ENCODE data around the gene KRT82. TPM values are rescaled to one million over a fixed set of nuclear protein-coding genes. Genes with fewer than 3 reads are reported as not detected.
A peak's percentile ranks its signal among the peaks of the same experiment; 100 is the strongest.

The KRT82 gene
- total and polyA plus RNA-seq, 7 experiments from 2014 or later = not detected

DNA sequence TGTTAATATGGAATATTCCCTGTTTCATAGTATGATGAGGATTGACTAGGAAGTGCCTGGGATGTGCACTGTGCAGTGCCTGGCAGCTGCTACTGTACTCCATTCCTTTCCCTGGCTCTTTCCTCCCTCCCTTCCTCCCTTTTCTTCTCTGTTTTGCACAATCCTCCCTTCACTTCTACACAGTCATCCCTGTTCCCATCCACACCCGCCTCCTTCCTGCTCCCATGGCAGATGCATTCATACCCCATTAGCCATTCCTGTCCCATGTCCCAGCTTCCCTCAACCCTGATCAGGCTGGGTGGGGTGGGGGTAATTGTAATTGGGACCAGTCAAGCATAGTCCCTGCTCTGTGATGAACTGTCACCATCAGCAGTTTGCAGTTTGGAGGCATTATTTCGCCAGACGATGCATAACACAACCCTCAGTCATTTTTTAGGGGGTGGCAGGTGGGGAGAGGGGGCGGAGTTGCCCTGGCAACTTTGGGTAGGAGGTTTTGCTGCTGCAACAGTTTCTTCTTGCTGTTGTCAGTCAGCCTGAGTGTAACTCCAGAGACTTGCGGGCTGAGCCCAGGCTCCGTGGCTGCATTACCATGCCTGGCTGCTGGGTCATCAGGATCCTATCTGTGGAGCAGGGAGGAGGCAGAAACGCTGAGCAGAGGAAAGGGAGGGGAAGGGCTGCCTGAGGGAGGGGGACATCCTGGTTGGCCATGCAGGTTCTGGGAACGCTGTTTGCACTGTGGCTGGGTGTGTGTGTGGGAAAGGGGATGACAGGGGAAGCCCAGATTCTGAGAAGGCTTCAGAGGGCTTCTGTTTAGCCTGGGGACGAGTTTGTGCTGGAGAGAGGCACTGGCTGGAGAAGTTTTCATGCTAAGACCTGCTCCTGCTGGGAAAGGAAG is 16.6 kb downstream of the KRT82 start:
- peaks cover 0 to 1% (median 0%) of the 10 kb centered on the region in 7 donors for H3K4me1 Mint-ChIP-seq
- POLR2A ChIA-PET = no interaction called here
- ATAC-seq (no peak), DNase-seq (no peak)
- H3K36me3 Mint-ChIP-seq = no peaks in the 10 kb centered on the region
- H3K36me3 ChIP-seq (ENCODE audit: control insufficient read depth in 2 of 3, insufficient read depth in 3 of 3, low read length in 3 of 3) = no peaks in the 10 kb centered on the region
- H3K27ac Mint-ChIP-seq = no peak overlapping the region
- CTCF ChIA-PET = no interaction called here
- H3K27me3 ChIP-seq (ENCODE audit: control insufficient read depth in 2 of 2, insufficient read depth in 2 of 2, low read length in 2 of 2) = no peaks in the 10 kb centered on the region
- no peaks in the 10 kb centered on the region for H3K4me1 ChIP-seq (ENCODE audit: control insufficient read depth in 2 of 2, insufficient read depth in 2 of 2, low read length in 2 of 2)
- intact Hi-C loops (cut with micrococcal nuclease) = loop anchor here in 1 of 2 donors (5.0 kb wide), 1 partner anchor 488 kb away; no protein-coding TSS in a partner anchor
- H3K4me3 Mint-ChIP-seq = no peak overlapping the region
- no peaks in the 10 kb centered on the region for H3K9me3 ChIP-seq (ENCODE audit: control insufficient read depth in 2 of 3, low read length in 3 of 3)
- peaks cover 0 to under 1% (median 0%) of the 10 kb centered on the region in 11 donors for H3K9me3 Mint-ChIP-seq
- no peak overlapping the region for H3K4me3 ChIP-seq (ENCODE audit: low read length)
- peaks cover 0 to 4% (median 0%) of the 10 kb centered on the region in 5 donors for H3K27me3 Mint-ChIP-seq
- H3K27ac ChIP-seq (ENCODE audit: low read depth, low read length) = no peak overlapping the region

DNA sequence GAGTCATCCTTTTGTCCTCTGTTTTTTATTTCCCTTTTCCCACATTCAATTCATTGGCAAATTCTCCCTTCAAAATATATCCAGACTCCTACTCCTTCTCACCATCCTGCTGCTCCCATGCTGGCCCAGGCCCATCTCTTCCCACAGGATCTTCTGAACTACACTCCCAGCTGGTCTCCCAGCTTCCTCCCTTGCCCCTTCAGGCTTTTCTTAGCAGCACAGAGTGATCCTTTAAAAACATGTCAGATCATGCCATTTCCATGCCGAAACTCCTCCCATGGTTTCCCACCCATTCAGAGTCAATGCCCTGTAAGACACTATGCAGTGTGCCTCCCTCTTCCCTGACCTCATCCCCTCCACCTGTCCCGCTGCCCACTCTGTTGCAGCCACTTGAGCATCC is 18.3 kb downstream of the KRT82 start:
- no peak overlapping the region for H3K4me3 Mint-ChIP-seq
- H3K27ac ChIP-seq (ENCODE audit: low read depth, low read length) = no peak overlapping the region
- peaks cover 0 to 4% (median 0%) of the 10 kb centered on the region in 5 donors for H3K27me3 Mint-ChIP-seq
- intact Hi-C loops (cut with micrococcal nuclease) = no loop called here
- H3K4me1 ChIP-seq (ENCODE audit: control insufficient read depth in 2 of 2, insufficient read depth in 2 of 2, low read length in 2 of 2) = peaks cover 3 to 4% of the 10 kb centered on the region in 2 donors
- ChIA-PET CTCF (no interaction called here), POLR2A (interaction anchor here (1.1 kb wide), 1 partner anchor 29 kb away, joined by 3 read pairs; no protein-coding TSS in a partner anchor)
- H3K9me3 Mint-ChIP-seq = no peaks in the 10 kb centered on the region
- peaks cover 3 to 7% (median 4%) of the 10 kb centered on the region in 7 donors for H3K4me1 Mint-ChIP-seq
- no peaks in the 10 kb centered on the region for H3K36me3 ChIP-seq (ENCODE audit: control insufficient read depth in 2 of 3, insufficient read depth in 3 of 3, low read length in 3 of 3)
- DNase-seq (no peak), ATAC-seq (no peak)
- no peak overlapping the region for H3K27ac Mint-ChIP-seq
- H3K4me3 ChIP-seq (ENCODE audit: low read length) = no peak overlapping the region
- H3K9me3 ChIP-seq (ENCODE audit: control insufficient read depth in 2 of 3, low read length in 3 of 3) = no peaks in the 10 kb centered on the region
- no peaks in the 10 kb centered on the region for H3K36me3 Mint-ChIP-seq
- H3K27me3 ChIP-seq (ENCODE audit: control insufficient read depth in 2 of 2, insufficient read depth in 2 of 2, low read length in 2 of 2) = no peaks in the 10 kb centered on the region

DNA sequence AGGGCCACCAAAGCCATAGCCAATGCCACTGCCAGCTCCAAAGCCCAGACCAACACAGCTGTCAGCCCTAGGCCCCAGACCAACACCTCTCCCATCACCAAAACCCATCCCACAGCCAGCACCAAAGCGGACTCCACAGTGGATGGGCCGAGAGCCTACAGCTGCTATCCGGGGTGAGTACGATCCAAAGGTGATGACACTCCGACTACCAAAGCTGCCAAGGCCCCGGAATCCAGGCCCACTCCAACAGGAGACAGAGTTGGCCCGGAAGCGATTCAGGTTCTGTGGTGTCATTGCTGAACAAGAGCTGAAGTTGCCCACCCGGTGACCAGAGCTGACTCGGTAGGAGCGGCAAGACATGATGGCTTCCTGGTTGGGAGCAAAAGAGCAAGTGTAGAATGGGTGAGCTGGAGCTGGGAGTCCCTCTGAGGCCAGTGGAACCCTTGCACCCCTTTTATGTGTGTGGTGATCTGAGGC is 20.9 kb downstream of the KRT82 start, which contains the start of gene KRT84:
KRT84 (minus strand) TSS at position 427 of the 477 bp plus-strand sequence; CDS start at position 360, 67 bp downstream.
- Mint-ChIP-seq H3K36me3 (no peaks in the 10 kb centered on the region), H3K27me3 (peaks cover 0 to 4% (median 0%) of the 10 kb centered on the region in 5 donors), H3K4me1 (peaks cover 7 to 12% (median 8%) of the 10 kb centered on the region in 7 donors), H3K27ac (no peak within 1 kb of the TSS), H3K4me3 (no peak within 1 kb of the TSS), H3K9me3 (no peaks in the 10 kb centered on the region)
- intact Hi-C loops (cut with micrococcal nuclease) = no loop called here
- H3K4me1 ChIP-seq (ENCODE audit: control insufficient read depth in 2 of 2, insufficient read depth in 2 of 2, low read length in 2 of 2) = peaks cover 3 to 7% of the 10 kb centered on the region in 2 donors
- no peaks in the 10 kb centered on the region for H3K9me3 ChIP-seq (ENCODE audit: control insufficient read depth in 2 of 3, low read length in 3 of 3)
- H3K27me3 ChIP-seq (ENCODE audit: control insufficient read depth in 2 of 2, insufficient read depth in 2 of 2, low read length in 2 of 2) = no peaks in the 10 kb centered on the region
- no peak for ATAC-seq
- no peaks in the 10 kb centered on the region for H3K36me3 ChIP-seq (ENCODE audit: control insufficient read depth in 2 of 3, insufficient read depth in 3 of 3, low read length in 3 of 3)
- H3K27ac ChIP-seq (ENCODE audit: low read depth, low read length) = no peak within 1 kb of the TSS
- CTCF ChIA-PET = no interaction called here
- POLR2A ChIA-PET = no interaction called here
- H3K4me3 ChIP-seq (ENCODE audit: low read length) = no peak within 1 kb of the TSS
- DNase-seq = no peak

- CTCF ChIA-PET = interaction anchor here (0.6 kb wide), 1 partner anchor 199 kb away, joined by 3 read pairs; no protein-coding TSS in a partner anchor
- H3K27me3 Mint-ChIP-seq = peaks cover 0 to 9% (median 0%) of the 10 kb centered on the region in 5 donors
- intact Hi-C loops (cut with micrococcal nuclease) = no loop called here
- H3K4me1 Mint-ChIP-seq = peaks cover 7 to 12% (median 8%) of the 10 kb centered on the region in 7 donors
- H3K36me3 Mint-ChIP-seq = no peaks in the 10 kb centered on the region
- Histone ChIP-seq H3K36me3 (ENCODE audit: control insufficient read depth in 2 of 3, insufficient read depth in 3 of 3, low read length in 3 of 3) (no peaks in the 10 kb centered on the region), H3K4me3 (ENCODE audit: low read length) (no peak overlapping the region), H3K4me1 (ENCODE audit: control insufficient read depth in 2 of 2, insufficient read depth in 2 of 2, low read length in 2 of 2) (peaks cover 3 to 7% of the 10 kb centered on the region in 2 donors), H3K27ac (ENCODE audit: low read depth, low read length) (no peak overlapping the region), H3K27me3 (ENCODE audit: control insufficient read depth in 2 of 2, insufficient read depth in 2 of 2, low read length in 2 of 2) (no peaks in the 10 kb centered on the region), H3K9me3 (ENCODE audit: control insufficient read depth in 2 of 3, low read length in 3 of 3) (no peaks in the 10 kb centered on the region)
- POLR2A ChIA-PET = no interaction called here
- DNase-seq = no peak
- no peak for ATAC-seq
- no peak overlapping the region for H3K4me3 Mint-ChIP-seq
- no peaks in the 10 kb centered on the region for H3K9me3 Mint-ChIP-seq
- no peak overlapping the region for H3K27ac Mint-ChIP-seq
Measured at GRCh38 chr12:52383331-52383730, 22.8 kb downstream of the KRT82 start.

GRCh38 chr12:52382854-52383253 is 23.3 kb downstream of the KRT82 start:
- H3K4me3 Mint-ChIP-seq = peak overlapping the region in 1 of 10 donors; percentile 4
- ATAC-seq = peak; percentile 26

GRCh38 chr12:52381206-52381605 is 24.9 kb downstream of the KRT82 start:
- POLR2A ChIA-PET = interaction anchor here (0.6 kb wide), 1 partner anchor 337 kb away, joined by 3 read pairs; no protein-coding TSS in a partner anchor
- no peaks in the 10 kb centered on the region for H3K36me3 Mint-ChIP-seq
- DNase-seq (no peak), ATAC-seq (no peak)
- no peaks in the 10 kb centered on the region for H3K36me3 ChIP-seq (ENCODE audit: control insufficient read depth in 2 of 3, insufficient read depth in 3 of 3, low read length in 3 of 3)
- no peaks in the 10 kb centered on the region for H3K9me3 ChIP-seq (ENCODE audit: control insufficient read depth in 2 of 3, low read length in 3 of 3)
- H3K27ac ChIP-seq (ENCODE audit: low read depth, low read length) = no peak overlapping the region
- H3K9me3 Mint-ChIP-seq = no peaks in the 10 kb centered on the region
- peaks cover 3 to 7% of the 10 kb centered on the region in 2 donors for H3K4me1 ChIP-seq (ENCODE audit: control insufficient read depth in 2 of 2, insufficient read depth in 2 of 2, low read length in 2 of 2)
- H3K4me3 Mint-ChIP-seq = no peak overlapping the region
- H3K27me3 Mint-ChIP-seq = peaks cover 0 to 15% (median 5%) of the 10 kb centered on the region in 5 donors
- CTCF ChIA-PET = interaction anchor here (0.6 kb wide), 1 partner anchor 438 kb away, joined by 3 read pairs; no protein-coding TSS in a partner anchor
- H3K4me1 Mint-ChIP-seq = peaks cover 7 to 12% (median 8%) of the 10 kb centered on the region in 7 donors
- H3K27me3 ChIP-seq (ENCODE audit: control insufficient read depth in 2 of 2, insufficient read depth in 2 of 2, low read length in 2 of 2) = no peaks in the 10 kb centered on the region
- no peak overlapping the region for H3K4me3 ChIP-seq (ENCODE audit: low read length)
- intact Hi-C loops (cut with micrococcal nuclease) = no loop called here
- H3K27ac Mint-ChIP-seq = peak overlapping the region in 1 of 9 donors; percentile 33

More at GRCh38 chr12:52382854-52383253, 23.3 kb downstream of the KRT82 start:
- no peaks in the 10 kb centered on the region for H3K36me3 Mint-ChIP-seq
- peak overlapping the region in 1 of 9 donors; percentile 53 for H3K27ac Mint-ChIP-seq
- H3K4me3 ChIP-seq (ENCODE audit: low read length) = no peak overlapping the region
- ChIA-PET POLR2A (no interaction called here), CTCF (no interaction called here)
- no peaks in the 10 kb centered on the region for H3K9me3 ChIP-seq (ENCODE audit: control insufficient read depth in 2 of 3, low read length in 3 of 3)
- H3K36me3 ChIP-seq (ENCODE audit: control insufficient read depth in 2 of 3, insufficient read depth in 3 of 3, low read length in 3 of 3) = no peaks in the 10 kb centered on the region
- DNase-seq = peak in 1 of 9 donors; percentile 27
- peaks cover 0 to 9% (median 0%) of the 10 kb centered on the region in 5 donors for H3K27me3 Mint-ChIP-seq
- H3K9me3 Mint-ChIP-seq = no peaks in the 10 kb centered on the region
- H3K27me3 ChIP-seq (ENCODE audit: control insufficient read depth in 2 of 2, insufficient read depth in 2 of 2, low read length in 2 of 2) = no peaks in the 10 kb centered on the region
- peaks cover 7 to 12% (median 8%) of the 10 kb centered on the region in 7 donors for H3K4me1 Mint-ChIP-seq
- H3K27ac ChIP-seq (ENCODE audit: low read depth, low read length) = no peak overlapping the region
- peaks cover 3 to 7% of the 10 kb centered on the region in 2 donors for H3K4me1 ChIP-seq (ENCODE audit: control insufficient read depth in 2 of 2, insufficient read depth in 2 of 2, low read length in 2 of 2)
- intact Hi-C loops (cut with micrococcal nuclease) = no loop called here
